NCI-H748 (cell line): Measurements from ENCODE around the gene IFFO2.

Source experiments
- DNase-seq: peaks from one replicate; lab custom pipeline; 2025; ENCODE audit not compliant: unreplicated experiment; lab: John Stamatoyannopoulos, UW

IFFO2 gene

GRCh38 chr1:18856435-18856834, 100.0 kb downstream of the IFFO2 start:
- no peak for DNase-seq

- no peak for DNase-seq
Measured at GRCh38 chr1:18855573-18855972, 100.9 kb downstream of the IFFO2 start.

GRCh38 chr1:18854331-18855025, 102.0 kb downstream of the IFFO2 start:
- no peak for DNase-seq
